GM18519 (cell line): ENCODE measurements around the gene BOLA3.
"Not testable (repeated sequence)": the region's sequence is repeated elsewhere in the genome, so short reads cannot be mapped to it uniquely, and the experiment has no call there.

ENCODE experiments used
- ATAC-seq: cut with Tn5 transposase; IDR thresholded peaks from one replicate; pipeline ENCODE4 v1.9.1; 2021; ENCODE audit warnings: mild to moderate bottlenecking, moderate library complexity; ENCODE audit not compliant: unreplicated experiment, low FRiP score

Gene BOLA3

DNA sequence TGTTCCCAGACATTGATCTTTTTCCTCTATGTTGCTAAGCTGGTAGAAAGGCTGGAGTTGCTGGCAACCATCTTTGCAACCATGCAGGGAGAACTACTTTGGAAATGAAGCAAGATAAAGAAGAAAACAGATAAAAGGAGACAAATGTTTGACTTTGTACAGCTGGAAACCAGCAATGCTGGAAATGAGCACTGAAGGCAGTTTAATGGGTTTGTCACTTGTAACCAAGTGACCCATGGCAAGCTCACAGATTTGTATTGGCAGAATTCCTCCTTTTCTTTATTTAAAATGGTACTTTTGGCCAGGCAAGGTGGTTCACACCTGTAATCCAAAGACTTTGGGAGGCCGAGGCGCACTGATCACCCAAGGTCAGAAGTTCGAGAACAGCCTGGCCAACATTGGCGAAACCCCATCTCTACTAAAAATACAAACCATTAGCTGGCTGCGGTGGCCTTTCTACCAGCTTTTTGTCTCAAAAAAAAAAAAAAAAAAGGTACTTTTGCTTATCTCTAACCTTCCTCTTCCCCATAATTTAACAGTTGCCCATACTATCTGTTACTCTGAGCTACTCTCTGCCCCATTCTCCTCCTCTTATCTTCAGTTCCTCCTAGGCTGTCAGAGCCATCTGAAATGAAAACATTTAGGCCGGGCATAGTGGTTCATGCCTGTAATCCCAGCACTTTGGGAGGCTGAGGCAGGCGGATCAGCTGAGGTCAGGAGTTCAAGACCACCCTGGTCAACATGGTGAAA lies 2.0 kb upstream of the BOLA3 start:
- no peak for ATAC-seq

GRCh38 chr2:74149247-74149525 lies 1.5 kb upstream of the BOLA3 start:
- ATAC-seq: no peak

DNA sequence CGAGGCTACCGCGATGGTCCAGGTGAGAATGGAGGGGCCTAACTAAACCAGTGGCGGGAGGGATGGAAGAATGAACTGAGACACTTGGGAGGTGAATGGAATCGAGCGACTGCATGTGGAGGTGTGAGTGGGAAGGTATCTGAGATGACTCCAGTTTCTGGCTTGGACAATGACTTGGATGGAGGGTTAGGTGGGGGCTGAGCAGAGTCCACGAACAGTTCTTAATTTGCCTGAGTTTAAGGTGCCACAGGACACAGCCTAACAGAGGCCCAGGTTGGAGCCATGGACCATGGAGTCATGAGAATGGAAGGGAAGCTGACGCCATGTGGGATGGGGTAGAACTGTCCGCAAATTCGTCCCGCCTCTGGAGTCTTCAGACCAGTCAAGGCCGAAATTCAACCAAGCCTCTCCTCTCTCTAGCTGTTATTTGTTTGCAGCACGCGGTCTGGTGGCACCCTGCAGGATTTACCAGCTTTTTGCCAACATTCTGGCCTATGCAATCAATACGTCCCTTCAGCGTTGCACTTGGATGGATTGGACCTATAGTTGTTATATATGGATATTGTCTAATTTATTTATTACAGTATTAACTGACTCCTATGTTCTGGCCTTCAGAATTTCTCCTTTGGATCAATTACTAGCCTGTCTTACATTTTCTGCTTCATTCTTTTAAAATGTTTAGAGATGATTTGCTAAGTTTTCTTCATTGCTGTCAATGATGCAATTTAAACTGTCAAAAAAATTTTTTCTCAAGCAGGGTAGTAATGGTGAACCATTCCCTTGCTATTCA lies 940 bp upstream of the BOLA3 start:
- ATAC-seq: no peak

GRCh38 chr2:74146929-74147726 lies 584 bp downstream of the BOLA3 start:
- peak; percentile 14 for ATAC-seq

DNA sequence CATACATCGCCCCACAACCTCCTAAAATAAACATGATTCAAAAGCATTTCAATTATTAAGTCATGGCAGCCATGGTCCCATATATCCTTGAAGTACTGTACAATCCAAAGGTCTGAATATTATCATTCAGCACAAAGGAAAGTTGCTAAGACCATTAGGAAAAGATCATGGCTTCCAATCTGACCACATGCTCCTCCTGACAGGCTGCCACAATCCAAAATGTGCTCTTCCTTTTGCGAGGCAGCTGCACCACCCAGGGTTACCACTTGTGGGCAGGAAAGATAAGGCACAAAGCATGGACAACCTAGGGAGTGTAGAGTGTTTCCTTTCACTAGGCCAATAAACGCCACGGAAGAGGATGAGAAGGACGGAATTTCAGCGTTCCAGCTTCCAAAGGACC lies 5.4 kb downstream of the BOLA3 start:
- no peak for ATAC-seq

DNA sequence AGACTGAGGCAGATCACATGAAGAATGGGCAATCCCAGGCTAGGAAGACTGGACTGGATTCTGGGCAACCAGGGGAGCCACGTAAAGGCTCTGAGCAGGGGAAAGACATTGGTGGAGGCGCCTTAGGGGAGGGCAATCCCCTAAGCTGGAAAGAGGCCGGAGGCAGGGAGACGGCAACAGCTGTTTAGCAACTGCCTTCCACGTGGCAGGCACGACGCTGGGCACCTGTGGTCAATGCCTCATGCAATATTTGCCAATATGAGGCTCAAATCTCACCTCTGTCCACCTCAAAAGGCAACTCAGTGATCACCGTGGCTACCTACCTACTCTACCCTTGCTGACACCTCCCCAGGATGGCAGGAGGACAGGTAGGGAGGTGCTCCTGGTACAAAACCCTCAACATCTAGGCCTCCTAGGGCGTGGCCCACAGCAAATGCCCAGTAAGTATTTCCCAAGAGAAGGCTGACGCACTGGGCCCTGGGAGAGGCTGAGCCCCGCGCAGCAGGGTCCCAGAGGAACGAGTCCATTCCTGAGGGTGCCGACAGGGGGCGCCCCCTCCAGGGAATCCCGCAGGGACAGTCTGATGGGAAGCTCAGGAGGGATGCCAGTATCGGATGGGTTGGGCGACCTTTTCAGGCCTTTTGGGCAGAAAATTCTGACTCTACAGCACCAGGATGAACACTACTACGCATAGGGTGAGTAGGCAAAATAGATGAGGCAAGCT lies 8.9 kb downstream of the BOLA3 start:
- ATAC-seq: no peak

DNA sequence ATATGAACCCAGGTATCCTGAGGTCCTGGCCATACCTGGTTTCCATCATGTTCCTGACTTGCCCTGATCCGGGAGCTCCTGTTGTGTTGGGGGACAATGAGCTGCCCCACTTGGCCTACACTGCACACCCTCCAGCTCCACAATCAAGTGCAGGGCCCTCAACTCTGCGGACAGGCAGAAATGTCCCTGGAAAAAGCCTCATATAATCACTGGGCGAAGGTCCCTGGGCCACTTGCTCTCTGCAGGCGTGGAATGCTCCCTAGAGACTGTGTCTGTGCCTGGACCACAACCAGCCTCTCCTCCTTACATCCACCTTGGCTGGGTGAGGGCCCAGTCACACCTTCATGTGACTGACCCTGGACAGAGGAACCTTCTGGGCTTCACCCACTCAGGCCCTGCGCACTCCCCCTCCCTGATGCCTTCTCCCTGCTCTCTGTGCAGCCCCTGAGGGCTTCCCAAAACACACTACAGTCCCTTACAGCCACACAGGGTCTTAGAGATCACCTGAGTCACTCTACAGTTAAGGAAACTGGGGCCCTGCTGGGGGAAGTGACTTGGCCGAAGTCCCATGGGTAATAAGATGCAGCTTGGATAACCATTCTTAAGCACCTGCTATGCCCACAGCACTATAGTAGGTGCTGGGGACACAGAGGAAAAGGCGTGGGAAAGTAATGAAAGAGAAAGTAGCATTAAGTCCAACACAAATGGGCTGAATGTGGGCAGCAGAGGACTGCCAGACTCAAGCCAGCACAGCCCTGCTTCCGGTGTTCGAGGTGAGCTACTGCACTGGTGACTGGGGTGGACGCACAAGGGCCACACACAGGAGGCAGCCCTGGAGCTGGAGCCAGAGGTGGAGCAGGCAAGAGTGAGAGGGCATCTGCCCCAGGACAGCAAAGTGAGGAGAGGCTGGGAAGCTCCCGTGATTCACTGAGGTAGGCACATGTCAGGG lies 9.8 kb downstream of the BOLA3 start:
- ATAC-seq: no peak

GRCh38 chr2:74131901-74132300 lies 15.8 kb downstream of the BOLA3 start:
- no peak for ATAC-seq

DNA sequence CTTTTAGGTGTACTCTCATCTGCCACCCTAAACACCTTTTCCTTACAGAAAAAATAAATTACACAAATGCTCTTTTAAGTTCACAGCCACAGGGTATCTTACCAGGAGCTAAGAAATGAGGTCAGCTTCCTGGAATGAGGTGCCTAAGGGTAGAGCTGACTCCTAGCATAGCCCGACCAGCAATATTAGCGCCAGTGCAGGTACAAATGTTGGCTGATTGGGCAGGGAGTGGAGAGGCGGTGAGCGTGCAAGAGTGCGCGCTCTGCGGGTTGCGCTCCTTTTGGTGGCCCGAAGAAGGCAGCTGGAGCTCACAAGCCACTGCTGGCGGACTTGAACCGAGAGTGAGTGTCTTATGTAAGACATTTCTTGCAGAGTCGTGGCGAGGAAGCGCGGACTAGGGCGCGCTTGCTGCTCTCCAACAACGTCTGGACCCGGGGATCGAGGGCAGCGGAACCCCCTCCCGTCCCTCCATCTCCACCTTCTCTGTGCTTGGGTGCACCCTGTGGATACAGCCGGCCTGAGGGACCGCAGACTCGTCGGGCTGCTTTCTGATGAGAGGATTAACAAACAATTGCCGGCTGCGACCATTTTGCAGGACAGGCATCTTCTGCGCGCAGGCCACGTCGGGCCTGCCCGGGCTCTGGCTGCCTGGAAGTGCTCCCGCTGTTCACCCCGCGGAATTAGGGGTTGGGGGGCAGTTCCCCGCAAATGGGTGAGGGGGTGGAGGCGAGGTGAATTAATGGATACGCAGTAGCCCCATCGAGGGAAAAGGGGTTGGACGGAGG lies 17.3 kb downstream of the BOLA3 start:
- ATAC-seq: no peak

DNA sequence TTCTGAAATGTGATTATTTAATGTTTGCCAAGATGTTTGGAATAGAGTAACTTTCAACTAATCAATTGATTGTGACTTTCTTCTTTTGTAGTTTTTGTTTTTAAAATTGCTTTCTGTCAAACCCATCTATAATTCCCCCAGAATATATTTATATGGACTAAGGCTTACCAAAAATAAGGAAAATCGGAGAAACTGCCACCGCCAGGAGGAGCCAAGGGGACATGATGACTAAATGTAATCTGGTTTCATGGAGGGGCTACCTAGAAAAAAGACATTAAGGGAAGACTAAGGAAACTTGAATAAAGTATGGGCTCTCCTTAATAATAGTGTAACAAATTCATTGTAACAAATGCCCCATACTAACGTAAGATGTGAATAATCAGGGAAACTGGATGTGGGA lies 19.5 kb downstream of the BOLA3 start:
- ATAC-seq: no peak

GRCh38 chr2:74123955-74124354 lies 23.8 kb downstream of the BOLA3 start:
- not testable (repeated sequence) for ATAC-seq

DNA sequence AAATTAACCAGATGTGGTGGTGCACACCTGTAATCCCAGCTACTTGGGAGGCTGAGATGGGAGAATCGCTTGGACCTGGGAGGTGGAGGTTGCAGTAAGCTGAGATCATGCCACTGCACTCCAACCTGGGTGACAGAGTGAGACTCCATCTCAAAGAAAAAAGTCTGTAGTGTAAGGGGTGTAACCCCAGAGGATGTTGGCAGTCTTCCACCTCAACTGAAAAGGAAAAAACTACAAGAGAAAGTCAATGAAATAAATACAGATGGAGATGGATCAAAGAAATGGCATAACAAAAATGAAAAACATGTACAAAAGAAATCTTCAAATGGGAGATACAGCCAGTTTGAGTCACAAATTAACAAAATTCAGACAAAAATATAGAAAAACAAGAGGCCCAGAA lies 25.9 kb downstream of the BOLA3 start:
- ATAC-seq: not testable (repeated sequence)

GRCh38 chr2:74119912-74120825 lies 27.5 kb downstream of the BOLA3 start:
- peak; percentile 58 for ATAC-seq

- no peak for ATAC-seq
Measured at GRCh38 chr2:74119339-74119738, 28.4 kb downstream of the BOLA3 start.

- ATAC-seq: no peak
Measured at GRCh38 chr2:74111380-74111779, 36.3 kb downstream of the BOLA3 start.

GRCh38 chr2:74110537-74110936 lies 37.2 kb downstream of the BOLA3 start:
- ATAC-seq: no peak

DNA sequence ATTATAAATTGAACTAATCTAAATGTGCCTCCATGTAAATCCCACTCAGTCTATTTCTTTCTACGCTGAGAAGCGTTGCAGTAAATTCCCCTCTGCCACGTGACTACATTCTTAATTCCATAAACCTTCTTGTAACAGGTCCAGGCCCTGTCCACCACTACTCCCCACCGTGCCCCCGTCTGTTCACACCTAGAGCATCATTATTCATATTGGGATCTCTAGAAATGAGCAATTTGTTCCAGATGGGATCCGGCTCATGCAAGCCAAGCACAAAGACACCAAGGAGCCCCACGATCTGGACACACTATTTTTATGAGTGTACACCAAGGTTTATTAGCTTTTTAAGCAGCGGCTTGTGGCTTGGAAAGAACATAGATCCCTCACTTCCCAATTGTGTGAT lies 38.2 kb downstream of the BOLA3 start:
- no peak for ATAC-seq

DNA sequence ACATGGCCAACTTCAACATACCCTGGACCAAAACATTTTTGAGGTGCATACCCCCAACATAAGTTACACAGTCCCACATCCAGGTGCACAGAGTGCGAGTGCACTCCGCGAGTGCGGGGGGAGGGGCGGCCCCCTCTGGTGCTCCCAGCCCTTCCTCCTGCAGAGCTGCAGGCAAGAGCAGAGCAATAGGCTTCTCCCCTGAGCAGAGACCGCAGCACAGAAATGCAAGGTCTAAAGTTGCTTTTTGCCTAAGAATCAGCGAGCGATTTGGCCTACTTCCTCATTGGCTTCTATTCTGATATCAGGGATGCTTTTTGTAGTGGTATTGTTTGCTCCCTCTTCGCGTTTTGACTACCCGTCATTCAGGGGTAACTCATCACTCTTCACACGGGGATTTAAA lies 40.6 kb downstream of the BOLA3 start:
- no peak for ATAC-seq
